Effector CD8-positive, alpha-beta T cell (primary cell): Measurements from ENCODE around the gene DEAF1.

Experiments used
- DNase-seq: peaks from one replicate; lab custom pipeline; 2025; lab: John Stamatoyannopoulos, UW

DEAF1 gene

GRCh38 chr11:611001-611996 is 83.7 kb downstream of the DEAF1 start:
- no peak for DNase-seq

DNA sequence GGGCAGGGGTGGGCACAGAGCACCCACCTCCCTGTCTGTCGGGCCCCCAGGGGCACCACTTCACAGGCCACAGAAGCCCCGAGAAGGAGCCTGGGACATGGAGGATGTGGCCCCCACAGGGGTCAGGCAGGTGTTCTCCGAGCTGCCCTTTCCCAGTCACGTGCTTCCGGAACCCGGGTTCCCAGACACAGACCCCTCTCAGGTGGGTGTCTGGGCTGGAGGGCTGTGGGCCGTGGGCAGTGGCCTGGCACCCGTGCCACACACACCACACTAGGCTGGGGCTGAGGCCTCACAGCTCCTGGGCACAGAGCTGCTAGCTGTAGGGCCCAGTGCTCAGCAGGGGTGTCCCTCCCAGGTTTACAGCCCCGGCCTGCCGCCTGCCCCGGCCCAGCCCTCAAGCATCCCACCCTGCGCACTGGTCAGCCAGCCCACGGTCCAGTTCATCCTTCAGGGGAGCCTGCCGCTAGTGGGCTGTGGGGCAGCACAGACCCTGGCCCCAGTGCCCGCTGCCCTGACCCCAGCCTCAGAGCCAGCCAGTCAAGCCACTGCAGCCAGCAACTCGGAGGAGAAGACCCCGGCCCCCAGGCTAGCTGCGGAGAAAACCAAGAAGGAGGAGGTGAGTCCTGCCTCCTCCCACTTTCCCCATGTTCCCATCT is 84.7 kb downstream of the DEAF1 start:
- no peak for DNase-seq

GRCh38 chr11:609341-609811 is 85.6 kb downstream of the DEAF1 start:
- no peak for DNase-seq

DNA sequence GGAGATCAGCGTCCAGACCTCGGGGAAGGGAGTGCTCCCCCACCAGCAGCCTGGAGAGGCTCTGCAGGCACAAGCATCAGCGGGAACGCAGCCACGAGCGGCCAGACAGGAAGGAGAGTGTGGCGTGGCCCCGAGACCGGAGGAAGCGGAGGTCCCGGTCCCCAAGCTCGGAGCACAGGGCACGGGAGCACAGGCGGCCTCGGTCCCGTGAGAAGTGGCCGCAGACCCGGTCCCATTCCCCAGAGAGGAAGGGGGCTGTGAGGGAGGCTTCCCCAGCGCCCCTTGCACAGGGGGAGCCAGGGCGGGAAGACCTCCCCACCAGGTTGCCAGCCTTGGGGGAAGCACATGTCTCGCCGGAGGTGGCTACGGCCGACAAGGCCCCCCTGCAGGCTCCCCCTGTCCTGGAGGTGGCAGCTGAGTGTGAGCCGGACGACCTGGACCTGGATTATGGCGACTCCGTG is 86.2 kb downstream of the DEAF1 start:
- no peak for DNase-seq

DNA sequence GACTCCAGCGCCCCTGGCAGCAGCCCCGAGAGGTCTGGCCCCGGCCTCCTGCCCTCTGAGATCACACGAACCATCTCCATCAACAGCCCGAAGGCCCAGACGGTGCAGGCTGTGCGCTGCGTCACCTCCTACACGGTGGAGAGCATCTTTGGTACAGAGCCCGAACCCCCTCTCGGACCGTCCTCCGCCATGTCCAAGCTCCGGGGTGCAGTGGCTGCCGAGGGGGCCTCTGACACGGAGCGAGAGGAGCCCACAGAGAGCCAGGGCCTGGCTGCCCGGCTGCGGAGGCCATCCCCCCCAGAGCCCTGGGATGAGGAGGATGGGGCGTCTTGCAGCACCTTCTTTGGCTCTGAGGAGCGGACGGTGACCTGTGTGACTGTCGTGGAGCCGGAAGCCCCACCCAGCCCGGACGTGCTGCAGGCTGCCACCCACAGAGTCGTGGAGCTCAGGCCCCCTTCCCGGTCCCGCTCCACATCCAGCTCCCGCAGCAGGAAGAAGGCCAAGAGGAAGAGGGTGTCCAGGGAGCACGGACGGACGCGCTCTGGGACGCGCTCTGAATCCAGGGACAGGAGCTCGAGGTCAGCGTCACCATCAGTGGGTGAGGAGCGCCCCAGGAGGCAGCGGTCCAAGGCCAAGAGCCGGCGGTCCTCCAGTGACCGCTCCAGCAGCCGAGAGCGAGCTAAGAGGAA is 86.9 kb downstream of the DEAF1 start:
- DNase-seq = no peak

DNA sequence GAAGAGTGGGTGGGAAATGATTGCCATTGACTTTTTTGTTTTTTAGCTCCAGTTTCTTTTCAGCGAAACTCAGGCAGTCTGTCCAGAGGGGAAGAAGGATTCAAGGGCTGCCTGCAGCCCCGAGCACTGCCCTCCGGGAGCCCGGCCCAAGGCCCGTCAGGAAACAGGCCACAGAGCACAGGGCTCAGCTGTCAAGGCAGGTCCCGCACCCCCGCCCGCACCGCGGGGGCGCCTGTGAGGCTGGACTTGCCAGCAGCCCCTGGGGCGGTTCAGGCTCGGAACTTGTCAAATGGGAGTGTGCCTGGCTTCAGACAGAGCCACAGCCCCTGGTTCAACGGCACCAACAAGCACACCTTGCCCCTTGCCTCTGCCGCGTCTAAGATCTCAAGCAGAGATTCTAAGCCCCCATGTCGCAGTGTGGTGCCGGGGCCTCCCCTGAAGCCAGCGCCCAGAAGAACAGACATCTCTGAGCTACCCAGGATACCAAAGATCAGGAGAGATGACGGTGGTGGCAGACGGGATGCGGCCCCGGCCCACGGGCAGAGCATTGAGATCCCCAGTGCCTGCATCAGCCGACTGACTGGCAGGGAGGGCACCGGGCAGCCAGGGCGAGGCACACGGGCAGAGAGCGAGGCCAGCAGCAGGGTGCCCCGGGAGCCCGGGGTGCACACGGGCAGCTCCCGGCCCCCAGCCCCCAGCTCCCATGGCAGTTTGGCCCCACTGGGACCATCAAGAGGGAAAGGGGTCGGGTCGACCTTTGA is 87.8 kb downstream of the DEAF1 start:
- DNase-seq = no peak

GRCh38 chr11:606245-606644 is 88.8 kb downstream of the DEAF1 start:
- DNase-seq = no peak

DNA sequence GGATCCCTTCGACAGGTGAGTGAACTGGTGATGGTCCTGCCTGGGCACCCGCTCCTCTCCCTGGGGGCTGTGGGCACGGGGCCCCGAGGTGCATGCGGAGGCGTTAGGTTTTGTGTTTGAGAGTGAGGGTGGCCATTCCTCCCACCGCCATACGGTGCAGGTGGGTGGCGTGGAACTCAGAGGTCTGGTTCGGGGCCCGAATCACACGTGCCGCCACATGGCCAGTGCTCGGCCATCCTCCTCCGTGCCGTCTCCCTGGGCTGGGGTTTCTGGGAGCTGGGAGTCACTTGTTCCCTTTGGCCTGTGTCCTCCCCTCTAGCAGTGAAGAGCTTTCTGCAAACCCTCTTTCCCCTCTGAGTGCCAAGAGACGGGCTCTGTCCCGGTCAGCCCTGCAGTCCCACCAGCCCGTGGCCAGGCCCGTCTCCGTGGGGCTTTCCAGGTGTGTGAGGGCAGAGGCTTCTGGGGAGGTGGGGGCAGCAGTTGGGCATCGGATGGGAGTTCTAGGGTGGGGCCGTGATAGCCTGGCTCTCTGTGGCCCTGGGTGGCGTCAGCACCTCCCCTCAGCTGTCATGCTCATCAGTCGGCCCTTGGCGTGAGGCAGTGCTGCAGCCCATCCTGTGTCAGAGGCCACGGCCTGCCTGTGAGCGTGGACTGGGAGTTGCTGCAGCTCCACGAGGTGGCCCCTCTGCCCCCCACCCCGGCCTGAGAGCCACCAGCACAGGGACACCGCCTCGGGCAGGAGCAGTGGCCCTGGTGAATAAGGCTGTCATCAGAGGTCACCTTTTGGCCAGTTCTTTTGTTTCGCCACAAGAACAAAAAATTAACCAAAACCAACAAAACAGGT is 89.5 kb downstream of the DEAF1 start:
- no peak for DNase-seq

GRCh38 chr11:603154-603553 is 91.9 kb downstream of the DEAF1 start:
- DNase-seq = no peak

DNA sequence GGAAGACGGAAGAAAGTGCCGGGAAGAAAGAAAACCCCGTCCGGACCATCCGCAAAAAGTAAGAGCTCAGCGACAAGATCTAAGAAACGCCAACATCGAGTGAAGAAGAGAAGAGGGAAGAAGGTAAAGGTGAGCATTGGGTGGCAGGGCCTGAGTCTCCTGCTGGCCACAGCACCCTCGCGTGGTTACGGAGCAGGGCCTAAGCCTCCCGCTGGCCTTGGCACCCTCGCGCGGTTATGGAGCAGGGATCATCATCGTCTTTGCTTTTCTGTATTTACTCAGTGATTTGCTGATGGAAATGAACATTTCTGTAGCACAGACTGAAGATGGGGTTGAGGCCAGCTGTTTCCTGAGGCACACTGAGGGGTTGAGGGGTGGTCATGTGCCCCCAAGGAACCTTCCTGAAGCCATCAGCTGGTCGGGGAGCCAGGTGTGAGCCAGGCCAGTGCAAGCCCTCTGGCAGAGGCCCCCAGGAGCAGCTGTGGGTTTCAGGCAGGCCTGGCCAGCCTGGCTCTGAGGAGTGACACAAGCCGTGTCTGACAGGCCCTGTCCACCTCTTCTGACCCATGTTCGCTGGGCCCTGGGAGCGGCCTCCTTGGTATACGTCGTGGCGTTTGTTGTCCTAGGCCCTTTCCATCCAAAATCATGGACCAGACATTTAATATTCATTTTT is 93.3 kb downstream of the DEAF1 start:
- DNase-seq = no peak

DNA sequence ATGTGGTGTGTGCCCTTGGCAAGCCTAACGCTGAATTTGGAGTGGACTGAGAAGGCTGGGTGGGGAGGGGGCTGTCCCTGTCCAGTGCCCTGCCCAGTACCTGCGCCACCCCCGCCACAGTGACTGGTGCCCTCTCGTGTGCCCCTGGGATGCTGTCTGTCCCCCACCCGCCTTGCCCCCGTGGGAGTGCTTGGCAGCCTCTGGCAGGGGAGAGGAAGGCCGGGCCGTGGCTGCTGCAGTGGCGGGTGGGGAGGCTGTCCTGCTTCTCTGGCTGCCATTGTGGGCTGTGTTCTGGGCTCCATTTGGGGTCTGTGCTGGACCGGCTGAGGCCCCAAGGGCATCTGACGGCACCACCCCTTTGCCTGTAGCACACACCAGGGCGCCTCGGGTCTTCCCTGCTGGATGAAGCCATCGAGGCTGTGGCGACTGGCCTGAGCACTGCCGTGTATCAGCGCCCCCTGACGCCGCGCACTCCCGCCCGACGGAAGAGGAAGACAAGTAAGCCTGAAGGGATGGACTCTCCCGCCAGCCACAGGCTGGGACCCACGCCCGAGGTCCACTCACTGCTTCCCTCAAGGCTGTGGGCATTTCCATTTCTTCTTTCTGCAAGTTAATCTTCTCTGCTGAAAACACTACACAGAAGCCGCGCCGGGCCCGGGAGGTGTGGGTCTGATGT is 96.9 kb downstream of the DEAF1 start:
- no peak for DNase-seq

GRCh38 chr11:597166-597725 is 97.8 kb downstream of the DEAF1 start:
- DNase-seq = no peak

DNA sequence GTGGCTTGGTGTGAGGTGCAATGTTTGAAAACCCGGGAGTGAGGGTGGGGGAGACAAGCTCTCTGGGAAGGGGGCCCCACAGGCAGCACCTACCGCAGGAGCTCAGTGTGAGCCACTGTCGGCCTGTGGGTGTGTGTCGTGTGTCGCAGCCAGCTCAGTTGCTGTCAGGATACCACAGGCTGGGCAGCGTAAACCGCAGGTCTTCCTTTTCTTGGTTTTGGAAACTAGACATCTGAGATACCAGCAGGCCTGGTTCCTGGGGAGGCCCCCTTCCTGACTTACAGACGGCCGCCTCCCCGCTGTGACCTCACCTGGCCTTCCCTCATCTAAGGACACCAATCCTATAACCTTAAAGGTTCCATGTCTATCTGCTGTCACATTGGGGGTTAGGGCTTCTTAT is 98.6 kb downstream of the DEAF1 start:
- DNase-seq = no peak

GRCh38 chr11:595400-595799 is 99.6 kb downstream of the DEAF1 start:
- no peak for DNase-seq
